Activated T-cell treated with anti-CD3 and anti-CD28 coated beads, Interleukin-2, amount 50 U/mL, for 48 hours (primary cell): ENCODE results near the gene RBM19.
"Not testable (repeated sequence)": the region's sequence is repeated elsewhere in the genome, so short reads cannot be mapped to it uniquely, and the experiment has no call there.

ENCODE experiments used
- DNase-seq, 2 experiments: peaks; one replicate each; pipeline ENCODE4 v3.0.0-alpha.2; 2020

The RBM19 gene

DNA sequence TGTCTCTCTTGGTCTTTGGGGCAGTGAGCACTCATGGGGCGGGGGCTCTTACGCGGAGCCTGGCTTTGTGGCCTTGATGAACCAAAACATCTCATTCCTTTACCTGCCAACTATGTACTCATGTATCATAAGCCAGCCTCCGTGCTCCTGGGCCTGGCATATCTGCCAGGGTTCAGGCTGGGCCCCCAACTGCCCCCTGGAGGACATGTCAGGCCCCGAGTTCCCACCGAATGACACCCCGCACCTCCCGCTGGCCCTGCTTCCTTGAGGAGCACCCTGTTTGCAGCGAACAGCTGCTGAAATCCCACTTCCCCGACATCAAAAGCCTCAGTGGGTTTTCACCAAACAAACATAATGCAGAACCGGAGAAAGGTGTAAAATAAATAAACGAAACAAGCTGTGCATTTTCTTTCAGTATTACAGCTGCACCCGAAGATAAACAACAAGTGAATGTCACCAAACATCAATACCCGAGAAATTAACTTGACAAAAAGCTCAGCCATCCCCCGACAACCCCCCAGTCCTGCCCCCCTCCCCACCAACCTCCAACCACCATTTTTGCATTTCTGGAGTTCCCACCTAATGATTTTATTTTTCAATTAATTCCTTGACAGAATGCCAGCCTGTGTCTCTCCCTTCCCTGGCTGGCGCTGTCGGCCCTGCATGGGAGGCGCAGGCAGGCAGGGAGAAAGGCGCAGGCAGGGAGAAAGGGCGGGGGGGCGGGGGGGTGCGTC is 139.2 kb downstream of the RBM19 start:
- no peak for DNase-seq

DNA sequence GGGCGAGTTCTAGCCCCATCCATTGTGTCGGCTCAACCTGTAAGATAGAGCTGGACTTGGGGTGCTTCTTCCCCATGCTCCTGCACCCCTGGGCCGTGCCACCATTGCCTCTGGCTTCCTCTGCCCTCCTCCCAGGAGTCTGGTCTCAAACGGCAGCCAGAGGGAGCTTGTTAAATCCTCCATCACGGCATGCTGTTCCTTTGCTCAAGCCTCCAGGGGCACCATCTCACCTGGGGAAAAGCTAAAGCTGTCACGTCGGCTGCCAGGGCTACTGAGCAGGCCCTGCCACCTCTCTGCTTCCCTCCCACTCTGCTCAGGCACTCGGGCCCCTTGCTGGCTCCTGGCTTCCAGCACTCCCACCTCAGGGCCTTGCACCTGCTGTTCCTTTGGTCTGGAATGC is 140.4 kb downstream of the RBM19 start:
- no peak for DNase-seq

DNA sequence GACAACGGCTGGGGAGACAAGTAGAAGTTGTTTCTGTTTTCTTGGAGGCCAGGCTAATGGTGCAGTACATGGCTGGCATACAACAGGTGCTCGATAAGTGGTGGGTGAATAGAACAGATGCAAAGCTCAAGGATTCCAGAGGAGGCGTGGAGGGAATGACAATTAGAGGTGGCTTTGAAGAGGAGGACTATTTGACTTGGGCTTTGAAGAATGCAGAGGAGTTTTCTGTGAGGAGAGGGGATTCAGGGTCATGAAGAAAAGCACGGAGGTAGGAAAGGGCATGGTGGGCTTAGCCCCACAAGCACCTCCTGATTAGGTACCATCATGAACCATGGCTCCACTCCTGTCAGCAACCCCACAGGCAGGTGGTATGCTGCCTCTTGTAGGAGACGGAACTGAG is 142.3 kb downstream of the RBM19 start:
- DNase-seq, result no peak

DNA sequence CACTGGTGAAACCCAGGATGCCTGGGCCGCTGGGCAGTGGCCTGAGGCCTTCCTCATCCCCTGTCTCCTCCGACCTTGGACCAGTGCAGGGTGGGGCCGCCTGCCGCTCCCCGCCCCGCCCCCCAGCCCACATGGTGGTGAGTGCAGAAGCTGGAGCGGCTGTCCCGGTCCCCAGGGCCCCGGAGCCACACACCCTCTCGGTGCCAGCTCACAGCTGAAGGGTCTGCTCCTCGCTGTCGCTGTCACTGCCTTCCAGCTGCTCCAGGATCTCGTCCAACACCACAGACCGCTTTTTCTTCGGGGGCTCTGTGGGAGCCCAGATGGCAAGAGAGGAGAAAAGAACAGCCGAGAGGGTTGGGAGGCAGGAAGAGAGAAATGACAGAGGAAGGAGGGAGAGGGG is 143.1 kb downstream of the RBM19 start:
- DNase-seq, result no peak

DNA sequence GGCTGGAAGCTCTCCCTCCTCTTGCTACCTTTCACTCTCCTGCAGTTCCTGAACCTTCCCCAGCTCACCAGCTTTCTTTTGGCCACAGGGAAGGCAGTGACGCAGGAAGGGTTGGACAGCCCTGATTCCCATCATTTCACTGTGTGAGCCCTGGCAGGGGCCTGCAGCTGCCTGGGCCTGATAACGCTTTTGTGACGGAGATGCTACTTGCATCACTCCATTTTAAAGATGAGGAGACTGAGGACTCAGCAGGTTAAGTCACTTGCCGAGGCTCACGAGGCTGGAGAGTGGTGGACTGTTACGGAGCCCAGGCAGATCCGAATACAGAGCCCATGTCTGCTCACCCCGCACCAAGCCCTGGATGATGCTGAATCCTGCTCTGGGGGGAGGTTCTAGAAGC is 145.3 kb downstream of the RBM19 start:
- no peak for DNase-seq

DNA sequence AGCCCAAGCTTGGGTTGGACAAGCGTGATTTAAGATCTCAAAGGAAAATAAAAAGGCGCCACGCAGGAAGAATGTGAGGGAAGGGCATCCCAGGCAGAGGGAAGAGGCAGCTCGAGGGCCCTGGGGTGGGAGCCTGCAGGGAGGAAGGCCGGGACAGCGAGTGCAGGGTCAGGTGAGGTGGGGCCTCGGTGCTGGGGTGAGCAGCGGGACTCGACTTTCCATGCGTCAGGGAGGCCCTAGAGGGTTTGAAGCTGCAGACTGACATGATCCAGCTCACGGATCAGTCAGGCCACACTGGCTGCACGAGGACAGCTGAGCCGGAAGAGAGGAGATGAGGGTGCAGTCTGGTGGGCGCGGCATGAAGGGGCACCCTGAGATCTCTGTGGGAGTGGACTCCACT is 145.8 kb downstream of the RBM19 start:
- no peak for DNase-seq

DNA sequence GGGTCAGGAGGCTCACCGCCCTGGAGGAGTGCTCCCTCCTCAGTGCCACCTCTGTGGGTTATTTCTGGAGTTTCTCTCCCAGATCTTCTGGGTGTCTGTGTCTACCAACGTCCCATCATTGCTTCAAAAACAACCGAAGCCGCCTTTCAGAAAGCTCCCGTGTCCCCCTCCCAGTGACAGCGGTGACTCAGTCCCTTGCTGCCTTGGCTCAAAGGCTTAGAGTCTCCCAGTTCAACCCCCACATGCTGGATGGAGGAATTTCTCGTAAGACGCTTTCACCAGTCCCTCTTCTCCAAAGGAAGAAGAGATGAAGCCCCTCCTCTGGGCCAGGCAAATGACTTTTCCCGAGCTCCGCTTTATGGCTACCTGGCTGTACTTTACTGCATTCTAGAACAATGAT is 146.6 kb downstream of the RBM19 start:
- DNase-seq, result no peak

DNA sequence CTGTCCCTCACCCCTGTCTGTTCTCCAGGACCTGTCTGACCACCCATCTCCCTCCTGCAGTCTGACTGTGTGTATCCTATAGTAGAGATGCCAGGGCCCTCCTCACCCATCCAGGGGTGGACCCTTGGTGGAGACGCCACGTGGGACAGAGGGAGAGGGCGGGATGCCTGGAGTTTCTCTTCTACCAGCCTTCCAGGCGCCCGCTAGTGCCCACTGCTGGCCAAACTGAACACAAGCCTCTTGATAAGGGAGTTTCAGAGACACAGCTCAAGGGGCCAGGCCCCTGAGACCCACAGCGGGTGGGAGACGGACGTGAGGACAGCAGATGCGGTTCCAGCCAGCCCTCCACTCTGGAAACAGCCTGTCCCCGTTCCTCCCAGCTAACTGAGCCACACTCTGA is 147.3 kb downstream of the RBM19 start:
- DNase-seq, result no peak

DNA sequence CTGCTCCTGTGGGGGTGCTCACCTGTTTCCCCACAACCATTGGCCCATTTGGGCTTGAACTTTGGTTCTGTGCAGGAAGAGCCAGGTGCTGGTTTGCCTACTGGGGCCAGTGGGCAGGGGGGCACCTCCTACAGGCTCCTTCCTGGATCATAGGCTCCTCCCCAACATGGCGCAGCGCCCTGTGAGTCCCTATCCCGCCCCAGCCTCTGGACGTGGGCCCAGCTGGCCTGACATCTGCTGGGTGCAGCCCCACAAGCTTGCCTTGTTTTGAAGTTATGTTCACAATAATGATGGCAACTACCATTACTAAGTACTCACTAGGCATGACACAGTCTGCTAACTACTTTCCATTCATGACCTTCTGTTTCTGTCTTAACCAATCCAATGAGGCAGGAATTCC is 147.8 kb downstream of the RBM19 start:
- no peak for DNase-seq

DNA sequence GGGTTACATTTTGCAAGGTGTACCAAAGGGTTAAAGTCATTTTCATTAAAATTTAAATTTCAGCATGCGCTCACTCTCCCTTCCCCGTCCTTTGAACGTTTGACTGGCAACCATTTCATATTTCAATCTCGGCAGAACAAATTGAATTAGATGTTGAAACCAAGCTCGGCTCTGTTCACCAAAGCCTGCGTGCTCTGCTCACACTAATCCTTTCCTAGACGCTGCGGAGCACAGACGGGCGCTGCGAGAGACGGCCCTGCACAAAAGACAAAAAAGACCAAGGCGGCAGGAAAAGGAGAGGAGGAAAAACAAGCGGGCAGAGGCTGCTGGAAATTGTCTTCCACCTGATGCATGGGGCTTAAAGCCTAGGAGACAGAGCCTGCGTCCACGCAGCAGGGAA is 149.3 kb downstream of the RBM19 start:
- DNase-seq, result no peak

DNA sequence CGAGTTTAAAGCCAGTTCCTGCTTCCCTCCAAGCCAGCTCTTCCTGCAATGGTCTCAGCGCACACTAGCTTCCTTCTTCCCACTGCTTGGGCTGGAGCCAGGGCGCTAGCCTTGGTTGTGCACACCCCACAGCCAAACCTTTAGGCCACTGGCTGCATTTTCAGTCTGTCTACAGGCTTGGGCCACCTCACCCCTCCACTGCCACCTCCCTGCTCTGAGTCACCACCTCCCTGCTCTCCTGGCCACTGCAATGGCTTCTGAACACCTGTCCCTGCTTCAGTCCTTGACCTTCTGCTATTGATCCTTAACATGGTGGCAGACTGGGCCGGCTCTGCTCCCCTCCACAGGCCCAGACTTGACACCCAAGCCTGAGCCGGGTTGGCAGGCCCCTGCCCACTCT is 151.1 kb downstream of the RBM19 start:
- no peak for DNase-seq

DNA sequence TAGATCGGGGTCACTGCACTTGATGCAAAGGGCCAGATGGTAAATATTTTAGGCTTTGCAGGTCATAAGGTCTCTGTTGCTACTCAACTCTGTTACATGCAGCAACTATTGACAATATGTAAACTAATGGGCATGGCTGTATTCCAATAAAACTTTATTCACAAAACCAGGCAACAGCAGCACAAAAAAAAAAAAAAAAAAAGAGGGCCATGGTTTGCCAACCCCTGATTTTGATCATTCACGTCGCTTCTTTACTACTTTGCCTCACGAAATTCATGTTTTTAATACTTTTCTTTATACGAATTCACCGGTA is 152.9 kb downstream of the RBM19 start:
- DNase-seq, result no peak

DNA sequence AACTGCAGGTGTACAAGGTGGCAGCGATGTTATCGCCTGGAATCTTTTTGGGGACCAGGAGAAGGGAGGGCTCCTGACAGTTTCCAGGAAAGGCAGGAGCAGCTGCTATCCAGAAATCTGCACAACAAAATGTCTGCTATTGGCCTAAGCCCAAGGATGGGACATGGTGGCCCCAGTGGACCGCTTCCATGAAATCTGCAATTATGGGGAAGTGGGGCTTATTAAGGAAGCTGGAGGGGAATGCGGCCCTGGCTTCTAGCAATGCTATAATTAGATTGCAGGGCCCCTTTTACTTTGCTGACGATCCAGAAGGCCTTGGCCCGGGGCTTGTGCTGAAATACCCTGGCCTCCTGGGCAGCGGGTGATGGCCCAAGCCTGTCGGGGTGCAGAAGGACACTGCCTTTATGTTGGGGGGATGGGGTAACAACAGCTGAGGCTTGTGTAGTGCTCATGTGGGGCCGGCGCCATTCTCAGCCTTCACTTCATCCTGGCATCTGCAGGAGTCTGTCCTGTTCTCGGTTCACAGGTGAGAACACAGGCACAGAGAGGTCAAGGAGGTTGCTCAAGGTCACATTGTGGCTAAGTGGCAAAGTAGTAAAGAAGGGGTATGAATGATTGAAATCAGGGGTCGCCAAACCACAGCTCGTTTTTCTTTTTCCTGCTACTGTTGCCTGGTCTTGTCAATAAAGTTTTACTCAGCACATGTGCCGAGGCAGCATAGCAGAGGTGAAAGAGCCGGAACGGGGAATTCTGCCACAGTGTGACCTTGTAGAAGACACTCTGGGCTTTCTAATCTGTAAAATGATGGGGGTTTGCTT is 153.5 kb downstream of the RBM19 start:
- no peak for DNase-seq

DNA sequence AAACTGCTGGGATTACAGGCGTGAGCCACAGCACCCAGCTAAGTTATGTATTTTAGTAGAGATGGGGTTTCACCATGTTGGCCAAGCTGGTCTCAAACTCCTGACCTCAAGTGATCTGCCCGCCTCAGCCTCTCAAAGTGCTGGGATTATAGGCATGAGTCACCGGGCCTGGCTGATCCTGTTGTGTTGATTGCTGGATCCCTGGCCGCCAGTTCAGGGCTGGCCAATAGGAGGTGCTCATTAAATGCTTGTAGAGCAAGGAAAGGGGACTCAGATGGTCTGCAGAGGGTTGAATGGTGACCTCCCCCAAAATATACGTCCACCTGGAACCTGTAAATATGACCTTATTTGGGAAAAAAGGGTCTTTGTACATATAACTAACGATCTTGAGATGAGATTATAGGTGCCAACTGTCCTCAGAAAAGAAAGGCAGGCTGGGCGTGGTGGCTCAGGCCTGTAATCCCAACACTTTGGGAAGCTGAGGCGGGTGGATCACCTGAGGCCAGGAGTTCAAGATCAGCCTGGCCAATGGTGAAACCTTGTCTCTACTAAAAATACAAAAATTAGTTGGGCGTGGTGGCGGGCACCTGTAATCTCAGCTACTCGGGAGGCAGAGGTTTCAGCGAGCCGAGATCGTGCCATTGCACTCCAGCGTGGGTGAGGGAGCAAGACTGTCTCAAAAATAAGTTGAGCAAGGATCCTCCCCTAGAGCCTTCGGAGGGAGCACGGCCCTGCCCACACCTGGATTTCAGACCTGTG is 156.5 kb downstream of the RBM19 start:
- DNase-seq, result not testable (repeated sequence)

DNA sequence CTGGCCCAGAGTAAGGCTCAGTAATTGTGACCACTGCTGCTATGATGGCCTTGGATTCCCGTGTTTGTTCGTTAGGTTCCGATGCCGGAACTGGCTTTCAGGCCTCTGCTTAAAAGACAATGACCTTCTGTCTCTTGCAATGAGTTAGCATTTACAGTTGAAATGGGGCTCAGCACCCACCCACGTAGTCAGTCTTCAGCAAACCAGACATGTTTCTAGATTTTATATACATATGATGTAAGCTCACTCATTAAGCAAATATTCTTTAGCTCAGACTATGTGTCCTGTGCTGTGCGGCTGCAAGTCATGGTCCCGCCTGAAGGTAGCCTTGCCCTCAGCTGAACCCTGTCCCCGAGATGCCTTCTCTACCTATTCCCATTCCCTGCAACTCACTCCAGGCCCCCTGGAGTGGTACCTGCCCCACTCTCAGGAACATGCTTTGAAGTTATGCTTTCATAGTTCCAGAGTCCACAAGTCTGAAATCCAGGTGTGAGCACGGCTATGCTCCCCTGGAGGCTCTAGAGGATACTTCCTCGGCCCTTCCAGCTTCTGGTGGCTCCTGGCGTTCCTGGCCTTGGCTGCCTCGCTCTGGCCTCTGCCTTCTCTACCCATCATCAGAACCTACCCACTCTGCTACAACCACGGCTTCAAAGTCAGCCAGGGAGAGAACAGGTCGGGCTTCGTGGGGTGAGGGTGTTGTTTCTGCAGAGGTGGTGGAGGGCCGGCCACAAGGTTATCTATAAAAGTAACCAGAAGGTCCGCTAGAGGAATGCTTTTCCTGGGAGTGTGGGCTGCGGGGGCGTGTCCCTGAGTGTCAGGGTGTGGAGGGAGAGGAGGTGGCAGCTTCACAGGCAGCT is 157.8 kb downstream of the RBM19 start:
- DNase-seq, result no peak

DNA sequence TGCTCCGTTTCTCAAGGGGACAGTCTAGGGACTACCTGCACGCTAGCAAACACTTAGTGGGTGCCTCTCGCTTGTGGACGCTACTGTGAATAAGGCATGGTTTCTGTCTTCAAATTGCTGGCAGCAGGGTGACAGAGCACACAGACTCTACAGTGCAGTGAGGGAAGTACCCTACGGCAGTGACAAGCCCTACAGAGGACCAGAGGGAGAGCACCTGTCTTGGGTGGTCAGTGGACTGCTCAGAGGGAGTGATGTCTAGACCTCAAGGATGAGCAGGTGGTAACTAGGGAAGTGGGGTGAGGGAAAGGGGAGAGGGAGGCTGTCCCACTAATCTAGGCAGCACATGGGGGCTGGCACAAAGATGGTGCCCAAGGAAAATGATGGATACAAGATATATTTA is 160.5 kb downstream of the RBM19 start:
- DNase-seq, result no peak

DNA sequence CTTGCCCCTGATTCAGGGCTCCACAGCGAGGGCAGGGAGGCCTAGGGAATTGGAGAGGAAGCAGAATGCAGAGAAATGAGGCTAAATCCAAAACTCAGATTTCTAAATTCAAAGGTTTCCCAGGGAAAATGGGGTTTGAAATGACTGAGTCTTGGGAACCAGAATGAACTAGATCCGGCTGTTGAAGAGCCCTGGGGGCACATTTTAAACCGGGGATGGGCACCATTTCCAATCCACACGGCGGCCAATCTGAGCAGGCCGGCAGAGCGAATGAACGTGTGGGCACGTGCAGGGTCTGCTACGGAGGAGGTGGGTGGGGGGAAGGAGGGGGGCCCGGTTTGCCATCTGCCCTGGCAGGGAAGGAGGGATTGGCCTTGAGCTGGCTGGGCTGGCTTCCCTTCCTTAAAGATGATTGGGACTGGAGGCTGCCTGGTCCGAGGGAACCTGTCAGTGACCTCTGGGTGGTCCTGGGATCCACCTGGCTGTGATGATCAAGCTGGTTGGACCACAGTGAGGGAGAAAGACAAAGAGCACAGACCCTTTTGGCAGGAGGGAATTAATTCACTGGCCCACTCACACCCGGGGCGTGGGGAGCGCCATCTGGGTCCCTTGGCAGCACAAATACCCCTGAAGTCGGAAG is 161.0 kb downstream of the RBM19 start:
- DNase-seq, result no peak

DNA sequence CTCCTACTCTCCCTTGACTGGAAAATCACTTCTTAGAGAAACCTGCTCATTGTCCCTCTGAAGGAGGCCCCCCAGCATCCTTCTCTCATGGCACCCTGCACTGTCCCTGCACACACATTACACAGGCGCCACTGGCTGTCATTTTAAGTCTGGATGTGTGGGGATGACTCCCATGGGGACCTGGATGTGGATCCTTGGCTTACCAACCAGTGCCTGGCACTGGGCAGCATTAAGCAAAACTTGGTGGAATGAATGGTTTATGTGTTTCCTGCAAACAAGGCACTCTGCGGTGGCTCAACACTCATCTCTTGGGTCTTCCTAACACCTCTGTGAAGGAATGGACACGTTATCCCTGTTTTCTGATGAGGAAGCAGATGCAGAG is 162.4 kb downstream of the RBM19 start:
- DNase-seq, result no peak

DNA sequence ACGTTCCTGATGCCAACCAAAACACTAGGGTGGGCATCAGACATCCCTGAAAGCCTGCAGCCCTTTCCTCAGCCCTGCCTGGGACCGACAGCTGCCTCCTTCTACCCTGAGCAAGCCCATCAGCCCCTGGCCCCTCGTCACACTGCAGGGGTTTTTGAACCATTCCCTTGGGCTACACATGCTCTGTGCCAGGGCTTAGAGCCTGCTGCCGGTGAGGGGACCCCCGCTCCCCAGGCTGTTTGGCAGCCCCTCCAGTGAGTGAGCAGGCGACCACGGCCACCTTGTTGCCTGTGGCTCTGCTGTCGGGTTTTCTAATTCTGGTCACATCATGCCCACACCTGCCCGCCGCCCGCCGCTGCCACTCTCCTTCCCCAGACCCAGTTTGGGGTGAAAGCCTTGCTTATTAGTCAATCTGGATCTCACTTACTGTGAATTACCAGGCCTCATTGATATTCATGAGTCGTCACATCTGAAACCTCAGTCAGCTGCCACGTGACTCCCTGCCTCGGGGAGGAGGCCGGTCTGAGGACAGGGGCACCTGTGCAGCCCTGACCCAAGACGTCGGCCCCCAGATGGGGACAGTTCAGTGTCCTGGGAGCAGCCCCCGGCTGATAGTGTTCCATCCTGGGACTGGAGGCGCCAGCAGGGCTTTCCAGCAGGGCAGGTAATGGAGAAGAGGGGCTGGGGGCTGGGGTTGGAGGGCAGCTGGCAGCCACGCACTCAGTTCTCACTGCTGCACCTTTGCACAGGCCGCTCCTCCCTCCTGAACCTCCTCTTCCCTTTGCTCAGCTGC is 163.0 kb downstream of the RBM19 start:
- DNase-seq, result no peak

DNA sequence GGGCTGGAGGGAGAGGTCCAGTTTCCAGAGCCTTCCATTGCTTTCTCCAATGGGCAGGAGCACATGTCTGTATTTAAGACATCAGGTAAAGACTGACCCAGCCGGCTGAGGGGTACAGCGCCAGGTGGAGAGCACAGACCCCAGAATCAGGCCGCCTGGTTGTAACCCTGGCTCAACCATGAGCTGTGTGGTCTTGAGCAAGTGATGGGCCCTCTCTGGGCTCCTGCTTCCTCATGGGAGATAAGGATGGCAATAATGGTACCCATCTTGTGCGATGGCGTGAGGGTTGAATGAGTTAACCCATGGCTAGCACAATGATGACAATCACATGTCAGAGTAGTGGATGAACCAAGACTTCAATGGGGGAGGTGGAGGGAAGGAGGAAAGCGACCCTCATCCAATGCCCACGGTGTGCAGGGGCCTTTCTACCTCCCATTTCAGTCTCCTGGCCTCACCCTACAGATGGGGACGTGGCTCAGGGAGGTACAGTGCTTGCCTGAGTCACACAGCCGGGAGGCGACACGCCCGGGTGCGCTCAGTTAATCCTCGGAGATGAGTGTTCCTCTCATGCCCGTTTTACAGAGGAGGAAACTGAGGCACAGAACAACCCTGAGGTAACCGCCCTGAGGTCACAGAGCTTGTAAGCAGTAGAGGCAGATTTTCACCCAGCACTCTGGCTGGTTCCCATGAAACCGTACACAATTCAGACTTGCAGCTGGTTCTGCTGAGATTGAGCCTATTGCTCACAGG is 163.9 kb downstream of the RBM19 start:
- DNase-seq, result no peak

DNA sequence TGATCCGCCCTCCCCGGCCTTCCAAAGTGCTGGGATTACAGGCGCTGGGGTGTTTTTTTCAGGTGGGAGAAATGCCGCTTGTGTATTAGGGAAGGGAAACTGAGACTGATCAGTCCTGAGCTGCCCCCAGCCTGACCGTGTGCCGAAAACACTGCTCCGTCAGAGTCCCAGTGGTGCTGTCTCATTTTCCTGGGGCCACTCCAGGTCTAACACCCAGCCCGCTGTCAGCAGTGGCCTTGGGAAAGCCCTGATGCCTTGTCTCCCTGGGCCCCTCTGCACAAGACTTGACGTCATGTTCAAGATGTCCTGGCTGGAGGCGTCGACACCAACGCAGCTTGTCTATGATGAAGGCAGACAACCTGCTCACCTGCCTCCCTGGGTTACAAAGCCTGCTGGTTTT is 165.9 kb downstream of the RBM19 start:
- DNase-seq, result no peak
